HepG2 (cell line): ENCODE data around the gene MRFAP1. TPM values are rescaled to one million over a fixed set of nuclear protein-coding genes. Genes with fewer than 3 reads are reported as not detected.

Source experiments
- EP300 ChIP-seq, 3 experiments: sonication (generic) in 1 of 3; formaldehyde crosslinking in 1 of 3; IDR thresholded peaks; 2 replicates each; pipeline versions ENCODE4 v1.5.1 to v1.6.1; 2011 to 2020; ENCODE audit warnings: low read depth in 2 of 3, low read length in 2 of 3, borderline replicate concordance in 1 of 3, improper control_type of control experiment in 1 of 3, mild to moderate bottlenecking in 1 of 3, missing genetic modification reagents in 1 of 3, moderate library complexity in 1 of 3
- GATA4 ChIP-seq: sonication (generic); IDR thresholded peaks from 2 replicates; pipeline ENCODE4 v1.6.1; 2016; ENCODE audit warnings: antibody characterized with exemption, low read depth, borderline replicate concordance
- IRF2 ChIP-seq: IDR thresholded peaks from 2 replicates; pipeline ENCODE4 v1.6.1; 2018; ENCODE audit warnings: missing genetic modification reagents, missing compliant biosample characterization
- SP4 ChIP-seq: sonication (generic); formaldehyde crosslinking; IDR thresholded peaks from 2 replicates; pipeline ENCODE4 v1.8.1; 2023; ENCODE audit warnings: mild to moderate bottlenecking, missing genetic modification reagents
- ZBTB10 ChIP-seq: sonication (generic); formaldehyde crosslinking; IDR thresholded peaks from 2 replicates; pipeline ENCODE4 v1.4.0; 2020; ENCODE audit warnings: missing genetic modification reagents, borderline replicate concordance
- ZFP82 ChIP-seq: sonication (generic); formaldehyde crosslinking; IDR thresholded peaks from 2 replicates; pipeline ENCODE4 v1.5.1; 2020; ENCODE audit warnings: mild to moderate bottlenecking, missing genetic modification reagents, borderline replicate concordance
- ZNF10 ChIP-seq: sonication (generic); formaldehyde crosslinking; IDR thresholded peaks from 2 replicates; pipeline ENCODE4 v1.4.0; 2020; ENCODE audit warnings: mild to moderate bottlenecking, low read depth, missing genetic modification reagents, borderline replicate concordance
- ZNF44 ChIP-seq: sonication (generic); formaldehyde crosslinking; IDR thresholded peaks from 2 replicates; pipeline ENCODE4 v1.5.1; 2020; ENCODE audit warnings: mild to moderate bottlenecking, missing genetic modification reagents
- ZNF547 ChIP-seq: sonication (generic); formaldehyde crosslinking; IDR thresholded peaks from 2 replicates; pipeline ENCODE4 v1.5.1; 2020; ENCODE audit warnings: mild to moderate bottlenecking, missing genetic modification reagents
- polyA plus RNA-seq, 8 experiments: library from polyadenylated mRNA; depleted of rRNA in 3 of 8; stranded (reverse) in 7 of 8; unstranded in 1 of 8; fragments of >200 nt; fragmentation: Illumina TruSeq in 4 of 8; extraction: Trizol in 4 of 8; gene quantifications; 2 replicates each; pipeline versions ENCODE4 v1.2.1 to v1.2.3, GENCODE V29; 2011 to 2016; ENCODE audit warnings: low read depth in 4 of 8, missing spikeins in 1 of 8, mixed read lengths in 1 of 8; ENCODE audit not compliant: insufficient read depth in 1 of 8
- total RNA-seq, 5 experiments: library from RNA; depleted of rRNA; stranded (reverse); fragments of >200 nt; fragmentation: Illumina TruSeq; extraction: Trizol; gene quantifications; 2 replicates each; pipeline ENCODE4 v1.2.3, GENCODE V29; 2016; ENCODE audit warnings: low read depth in 1 of 5
- TF ChIP-seq, protein P1 (sequence below): sonication (generic); formaldehyde crosslinking; IDR thresholded peaks from one replicate; pipeline ENCODE4 v1.5.1; 2020; ENCODE audit warnings: mild to moderate bottlenecking, missing genetic modification reagents; ENCODE audit errors: not compliant biosample characterization
- TF ChIP-seq, protein P2 (sequence below): sonication (generic); formaldehyde crosslinking; IDR thresholded peaks from 2 replicates; pipeline ENCODE4 v1.4.0; 2020; ENCODE audit warnings: missing genetic modification reagents, borderline replicate concordance

Gene MRFAP1
- total and polyA plus RNA-seq, 2 of the 13 experiments (the other 11 are each of a cell fraction or from before 2014, with no cell fraction given) = 112 to 158 TPM

- no peak for TF ChIP-seq ZNF10 (CRISPR knock-in tag)
- TF ChIP-seq, protein P1, sequence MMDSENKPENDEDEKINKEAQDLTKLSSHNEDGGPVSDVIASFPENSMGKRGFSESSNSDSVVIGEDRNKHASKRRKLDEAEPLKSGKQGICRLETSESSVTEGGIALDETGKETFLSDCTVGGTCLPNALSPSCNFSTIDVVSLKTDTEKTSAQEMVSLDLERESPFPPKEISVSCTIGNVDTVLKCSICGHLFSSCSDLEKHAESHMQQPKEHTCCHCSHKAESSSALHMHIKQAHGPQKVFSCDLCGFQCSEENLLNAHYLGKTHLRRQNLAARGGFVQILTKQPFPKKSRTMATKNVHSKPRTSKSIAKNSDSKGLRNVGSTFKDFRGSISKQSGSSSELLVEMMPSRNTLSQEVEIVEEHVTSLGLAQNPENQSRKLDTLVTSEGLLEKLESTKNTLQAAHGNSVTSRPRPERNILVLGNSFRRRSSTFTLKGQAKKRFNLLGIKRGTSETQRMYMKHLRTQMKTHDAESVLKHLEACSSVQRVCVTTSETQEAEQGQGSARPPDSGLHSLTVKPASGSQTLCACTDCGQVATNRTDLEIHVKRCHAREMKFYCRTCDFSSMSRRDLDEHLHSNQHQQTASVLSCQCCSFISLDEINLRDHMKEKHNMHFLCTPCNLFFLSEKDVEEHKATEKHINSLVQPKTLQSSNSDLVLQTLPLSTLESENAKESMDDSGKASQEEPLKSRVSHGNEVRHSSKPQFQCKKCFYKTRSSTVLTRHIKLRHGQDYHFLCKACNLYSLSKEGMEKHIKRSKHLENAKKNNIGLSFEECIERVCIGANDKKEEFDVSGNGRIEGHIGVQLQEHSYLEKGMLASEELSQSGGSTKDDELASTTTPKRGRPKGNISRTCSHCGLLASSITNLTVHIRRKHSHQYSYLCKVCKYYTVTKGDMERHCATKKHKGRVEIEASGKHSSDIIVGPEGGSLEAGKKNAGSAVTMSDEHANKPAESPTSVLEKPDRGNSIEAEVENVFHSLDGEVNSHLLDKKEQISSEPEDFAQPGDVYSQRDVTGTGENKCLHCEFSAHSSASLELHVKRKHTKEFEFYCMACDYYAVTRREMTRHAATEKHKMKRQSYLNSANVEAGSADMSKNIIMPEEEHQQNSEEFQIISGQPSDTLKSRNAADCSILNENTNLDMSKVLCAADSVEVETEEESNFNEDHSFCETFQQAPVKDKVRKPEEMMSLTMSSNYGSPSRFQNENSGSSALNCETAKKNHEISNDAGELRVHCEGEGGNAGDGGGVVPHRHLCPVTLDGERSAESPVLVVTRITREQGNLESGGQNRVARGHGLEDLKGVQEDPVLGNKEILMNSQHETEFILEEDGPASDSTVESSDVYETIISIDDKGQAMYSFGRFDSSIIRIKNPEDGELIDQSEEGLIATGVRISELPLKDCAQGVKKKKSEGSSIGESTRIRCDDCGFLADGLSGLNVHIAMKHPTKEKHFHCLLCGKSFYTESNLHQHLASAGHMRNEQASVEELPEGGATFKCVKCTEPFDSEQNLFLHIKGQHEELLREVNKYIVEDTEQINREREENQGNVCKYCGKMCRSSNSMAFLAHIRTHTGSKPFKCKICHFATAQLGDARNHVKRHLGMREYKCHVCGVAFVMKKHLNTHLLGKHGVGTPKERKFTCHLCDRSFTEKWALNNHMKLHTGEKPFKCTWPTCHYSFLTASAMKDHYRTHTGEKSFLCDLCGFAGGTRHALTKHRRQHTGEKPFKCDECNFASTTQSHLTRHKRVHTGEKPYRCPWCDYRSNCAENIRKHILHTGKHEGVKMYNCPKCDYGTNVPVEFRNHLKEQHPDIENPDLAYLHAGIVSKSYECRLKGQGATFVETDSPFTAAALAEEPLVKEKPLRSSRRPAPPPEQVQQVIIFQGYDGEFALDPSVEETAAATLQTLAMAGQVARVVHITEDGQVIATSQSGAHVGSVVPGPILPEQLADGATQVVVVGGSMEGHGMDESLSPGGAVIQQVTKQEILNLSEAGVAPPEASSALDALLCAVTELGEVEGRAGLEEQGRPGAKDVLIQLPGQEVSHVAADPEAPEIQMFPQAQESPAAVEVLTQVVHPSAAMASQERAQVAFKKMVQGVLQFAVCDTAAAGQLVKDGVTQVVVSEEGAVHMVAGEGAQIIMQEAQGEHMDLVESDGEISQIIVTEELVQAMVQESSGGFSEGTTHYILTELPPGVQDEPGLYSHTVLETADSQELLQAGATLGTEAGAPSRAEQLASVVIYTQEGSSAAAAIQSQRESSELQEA (CRISPR knock-in tag) = peak; percentile 27
- peak; percentile 72; the same call in 1 of the 2 replicates for TF ChIP-seq SP4 (CRISPR knock-in tag)
- no peak; the same call in 1 of the 2 replicates for TF ChIP-seq ZNF547 (CRISPR knock-in tag)
- TF ChIP-seq EP300 (IDR thresholded peaks at IDR 0.05; ENCODE audit: low read depth in 2 of 2, low read length in 2 of 2) = no peak
- no peak for TF ChIP-seq EP300 (CRISPR knock-in tag; IDR thresholded peaks at IDR 0.05; ENCODE audit: borderline replicate concordance)
- TF ChIP-seq, protein P2, sequence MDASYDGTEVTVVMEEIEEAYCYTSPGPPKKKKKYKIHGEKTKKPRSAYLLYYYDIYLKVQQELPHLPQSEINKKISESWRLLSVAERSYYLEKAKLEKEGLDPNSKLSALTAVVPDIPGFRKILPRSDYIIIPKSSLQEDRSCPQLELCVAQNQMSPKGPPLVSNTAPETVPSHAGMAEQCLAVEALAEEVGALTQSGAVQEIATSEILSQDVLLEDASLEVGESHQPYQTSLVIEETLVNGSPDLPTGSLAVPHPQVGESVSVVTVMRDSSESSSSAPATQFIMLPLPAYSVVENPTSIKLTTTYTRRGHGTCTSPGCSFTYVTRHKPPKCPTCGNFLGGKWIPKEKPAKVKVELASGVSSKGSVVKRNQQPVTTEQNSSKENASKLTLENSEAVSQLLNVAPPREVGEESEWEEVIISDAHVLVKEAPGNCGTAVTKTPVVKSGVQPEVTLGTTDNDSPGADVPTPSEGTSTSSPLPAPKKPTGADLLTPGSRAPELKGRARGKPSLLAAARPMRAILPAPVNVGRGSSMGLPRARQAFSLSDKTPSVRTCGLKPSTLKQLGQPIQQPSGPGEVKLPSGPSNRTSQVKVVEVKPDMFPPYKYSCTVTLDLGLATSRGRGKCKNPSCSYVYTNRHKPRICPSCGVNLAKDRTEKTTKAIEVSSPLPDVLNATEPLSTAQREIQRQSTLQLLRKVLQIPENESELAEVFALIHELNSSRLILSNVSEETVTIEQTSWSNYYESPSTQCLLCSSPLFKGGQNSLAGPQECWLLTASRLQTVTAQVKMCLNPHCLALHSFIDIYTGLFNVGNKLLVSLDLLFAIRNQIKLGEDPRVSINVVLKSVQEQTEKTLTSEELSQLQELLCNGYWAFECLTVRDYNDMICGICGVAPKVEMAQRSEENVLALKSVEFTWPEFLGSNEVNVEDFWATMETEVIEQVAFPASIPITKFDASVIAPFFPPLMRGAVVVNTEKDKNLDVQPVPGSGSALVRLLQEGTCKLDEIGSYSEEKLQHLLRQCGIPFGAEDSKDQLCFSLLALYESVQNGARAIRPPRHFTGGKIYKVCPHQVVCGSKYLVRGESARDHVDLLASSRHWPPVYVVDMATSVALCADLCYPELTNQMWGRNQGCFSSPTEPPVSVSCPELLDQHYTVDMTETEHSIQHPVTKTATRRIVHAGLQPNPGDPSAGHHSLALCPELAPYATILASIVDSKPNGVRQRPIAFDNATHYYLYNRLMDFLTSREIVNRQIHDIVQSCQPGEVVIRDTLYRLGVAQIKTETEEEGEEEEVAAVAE (CRISPR knock-in tag) = peak; percentile 77; the same call in 1 of the 2 replicates
- 0 out of 2 replicates have a peak, but pooled peaks have one; percentile 31 for TF ChIP-seq ZNF44
- no peak for TF ChIP-seq ZBTB10 (CRISPR knock-in tag)
- TF ChIP-seq IRF2 = peak; percentile 93
- TF ChIP-seq GATA4 = no peak
- peak; percentile 97; the same call in 1 of the 2 replicates for TF ChIP-seq ZFP82 (CRISPR knock-in tag)
Observed at GRCh38 chr4:6673660-6674499, 33.4 kb downstream of the MRFAP1 start (continued).
